HCT116 (cell line): ENCODE data around the gene FAM13C. TPM values are rescaled to one million over a fixed set of nuclear protein-coding genes. Genes with fewer than 3 reads are reported as not detected.

Experiments used
- ATAC-seq: fragments of 200-7000 bp; cut with Tn5 transposase; 2 replicates; pipeline ENCODE4 v1.9.1; 2020; ENCODE audit warnings: mild to moderate bottlenecking, moderate library complexity
- BruUV-seq: library from RNA; stranded (reverse); fragments of 400-500 nt; replicated peaks from 2 replicates; lab custom pipeline; 2021; lab: Mats Ljungman, UMichigan
- CTCF ChIA-PET: fragments of 300-600 bp; sonication (Branson Sonifier 250); formaldehyde crosslinking; loops from one replicate; lab custom pipeline; 2021; ENCODE audit warnings: antibody characterized with exemption; lab: Charles Lee
- POLR2A ChIA-PET: fragments of 300-600, 350-600 bp; sonication (Branson Sonifier 250); formaldehyde crosslinking; loops from one replicate; lab custom pipeline; 2021; ENCODE audit warnings: antibody characterized with exemption; lab: Charles Lee
- RAD21 ChIA-PET, 2 experiments: fragments of 300-600 bp; sonication (Branson Sonifier 250); formaldehyde crosslinking; loops; one replicate each; lab custom pipeline; 2023; ENCODE audit warnings: low total read pairs in 2 of 2; ENCODE audit not compliant: uncharacterized antibody in 2 of 2, unreplicated experiment in 2 of 2, low non-redundant PET in 1 of 2; lab: Charles Lee
- DNase-seq: peaks from one replicate; pipeline ENCODE4 v3.0.0-alpha.2; 2010; ENCODE audit warnings: low read depth, low spot score
- H2AFZ ChIP-seq: fragments of 200-600 bp; shearing (Covaris generic), sonication (generic); 2 replicates; pipeline ENCODE4 v1.6.1; 2017; ENCODE audit warnings: low read depth, mixed run types, mixed read lengths, antibody characterized with exemption, low read length; ENCODE audit not compliant: poor library complexity, severe bottlenecking
- H3K27ac ChIP-seq: 2 replicates; pipeline ENCODE4 v1.5.1; 2012; ENCODE audit warnings: low read depth, low read length
- H3K27me3 ChIP-seq: fragments of 200-600 bp; sonication (generic); 2 replicates; pipeline ENCODE4 v1.6.1; 2016; ENCODE audit warnings: mixed run types, low read length, mixed read lengths; ENCODE audit not compliant: insufficient read depth
- H3K36me3 ChIP-seq, 2 experiments: fragments of 200-500 bp in 1 of 2; fragments of 200-600 bp in 1 of 2; sonication (Bioruptor generic) in 1 of 2; sonication (generic) in 1 of 2; 2 replicates each; pipeline versions ENCODE4 v1.5.1 to v1.6.1; 2014 to 2016; ENCODE audit warnings: low read length in 2 of 2, inconsistent platforms in 1 of 2, mixed read lengths in 1 of 2, mixed run types in 1 of 2; ENCODE audit not compliant: insufficient read depth in 2 of 2, control insufficient read depth in 1 of 2
- H3K4me1 ChIP-seq, 2 experiments: fragments of 200-600 bp in 1 of 2; sonication (generic) in 1 of 2; 2 replicates each; pipeline versions ENCODE4 v1.5.1 to v1.6.1; 2012 to 2017; ENCODE audit warnings: low read length in 2 of 2, inconsistent platforms in 1 of 2, mild to moderate bottlenecking in 1 of 2, mixed read lengths in 1 of 2, mixed run types in 1 of 2, moderate library complexity in 1 of 2; ENCODE audit not compliant: insufficient read depth in 2 of 2, control insufficient read depth in 1 of 2
- H3K4me2 ChIP-seq: fragments of 200-600 bp; sonication (generic); 2 replicates; pipeline ENCODE4 v1.6.1; 2017; ENCODE audit warnings: mixed run types, low read length, mixed read lengths
- H3K4me3 ChIP-seq, 2 experiments: fragments of 200-600 bp in 1 of 2; sonication (generic) in 1 of 2; replicated peaks in 1 of 2; 2 replicates each; pipeline ENCODE4 v1.5.1; 2011 to 2016; ENCODE audit warnings: low read length in 2 of 2, control low read depth in 1 of 2, low read depth in 1 of 2, mild to moderate bottlenecking in 1 of 2, mixed read lengths in 1 of 2, mixed run types in 1 of 2
- H3K79me2 ChIP-seq: fragments of 200-600 bp; sonication (generic); 2 replicates; pipeline ENCODE4 v1.6.1; 2017; ENCODE audit warnings: mild to moderate bottlenecking, mixed run types, low read length, moderate library complexity, mixed read lengths; ENCODE audit not compliant: insufficient read depth
- H3K9ac ChIP-seq: fragments of 200-600 bp; sonication (generic); 2 replicates; pipeline ENCODE4 v1.6.1; 2016; ENCODE audit warnings: low read length, mixed read lengths
- H3K9me2 ChIP-seq: fragments of 200-600 bp; sonication (generic), shearing (Covaris generic); 2 replicates; pipeline ENCODE4 v1.6.1; 2017; ENCODE audit warnings: mixed run types, mild to moderate bottlenecking, moderate library complexity; ENCODE audit not compliant: insufficient read depth
- H3K9me3 ChIP-seq, 2 experiments: fragments of 200-500 bp in 1 of 2; fragments of 200-600 bp in 1 of 2; sonication (Bioruptor generic) in 1 of 2; sonication (generic) in 1 of 2; 2 replicates each; pipeline ENCODE4 v1.6.1; 2014 to 2017; ENCODE audit warnings: low read length in 2 of 2, mixed read lengths in 2 of 2, inconsistent platforms in 1 of 2, low read depth in 1 of 2, mild to moderate bottlenecking in 1 of 2, mixed run types in 1 of 2, moderate library complexity in 1 of 2; ENCODE audit not compliant: control insufficient read depth in 1 of 2, insufficient read depth in 1 of 2
- H4K20me1 ChIP-seq: fragments of 200-600 bp; sonication (generic), shearing (Covaris generic); 2 replicates; pipeline ENCODE4 v1.6.1; 2017; ENCODE audit warnings: mixed run types, mild to moderate bottlenecking, moderate library complexity; ENCODE audit not compliant: insufficient read depth
- CBX3 ChIP-seq: IDR thresholded peaks from 2 replicates; pipeline ENCODE4 v1.6.1; 2012; ENCODE audit warnings: low read depth
- CEBPB ChIP-seq: IDR thresholded peaks from 2 replicates; pipeline ENCODE4 v1.6.1; 2012; ENCODE audit warnings: low read depth
- EGR1 ChIP-seq: IDR thresholded peaks from 2 replicates; pipeline ENCODE4 v1.6.1; 2012; ENCODE audit warnings: low read depth
- ELF1 ChIP-seq: IDR thresholded peaks from 2 replicates; pipeline ENCODE4 v1.6.1; 2012; ENCODE audit warnings: low read depth, borderline replicate concordance
- EZH2phosphoT487 ChIP-seq: fragments of 200-600 bp; IDR thresholded peaks from 2 replicates; pipeline ENCODE4 v1.6.1; 2018; ENCODE audit warnings: antibody characterized with exemption, borderline replicate concordance
- FOSL1 ChIP-seq: IDR thresholded peaks from 2 replicates; pipeline ENCODE4 v1.6.1; 2012; ENCODE audit warnings: low read depth
- MAX ChIP-seq: IDR thresholded peaks from 2 replicates; pipeline ENCODE4 v1.6.1; 2012
- POLR2A ChIP-seq: IDR thresholded peaks from 2 replicates; pipeline ENCODE4 v1.7.0; 2011; ENCODE audit warnings: borderline replicate concordance; ENCODE audit not compliant: insufficient read depth, insufficient read length; ENCODE audit errors: extremely low read depth
- POLR2AphosphoS5 ChIP-seq: IDR thresholded peaks from 2 replicates; pipeline ENCODE4 v1.6.1; 2011; ENCODE audit warnings: mild to moderate bottlenecking, low read depth, low read length, moderate library complexity
- RAD21 ChIP-seq: IDR thresholded peaks from 2 replicates; pipeline ENCODE4 v1.6.1; 2012; ENCODE audit warnings: low read depth, mild to moderate bottlenecking
- SRF ChIP-seq: IDR thresholded peaks from 2 replicates; pipeline ENCODE4 v1.6.1; 2012; ENCODE audit warnings: low read depth
- TCF7L2 ChIP-seq: IDR thresholded peaks from 2 replicates; pipeline ENCODE4 v1.7.0; 2011; ENCODE audit warnings: borderline replicate concordance, inconsistent platforms; ENCODE audit not compliant: insufficient read depth, insufficient read length; ENCODE audit errors: extremely low read depth
- ZNF274 ChIP-seq: fragments of 200-500 bp; sonication (Bioruptor generic); IDR thresholded peaks from 2 replicates; pipeline ENCODE4 v1.6.1; 2014; ENCODE audit warnings: mild to moderate bottlenecking, low read depth, low read length, inconsistent platforms
- intact Hi-C: fragments of 100-400 bp; cut with micrococcal nuclease; formaldehyde crosslinking; loops from 2 replicates; pipeline ENCODE4 v1.10.0; 2022
- total RNA-seq: library from RNA; stranded (reverse); gene quantifications from one replicate; pipeline ENCODE4 v1.2.1, GENCODE V29; 2021; ENCODE audit not compliant: unreplicated experiment
- TF ChIP-seq, protein P1 (sequence below): IDR thresholded peaks from 2 replicates; pipeline ENCODE4 v1.6.1; 2012; ENCODE audit warnings: low read depth
- TF ChIP-seq, protein P2 (sequence below): IDR thresholded peaks from 2 replicates; pipeline ENCODE4 v1.6.1; 2011; ENCODE audit warnings: mild to moderate bottlenecking, low read length, moderate library complexity; ENCODE audit not compliant: insufficient replicate concordance; ENCODE audit errors: extremely low read depth

The FAM13C gene
- total RNA-seq, 1 experiment from 2014 or later = 0.42 TPM

DNA sequence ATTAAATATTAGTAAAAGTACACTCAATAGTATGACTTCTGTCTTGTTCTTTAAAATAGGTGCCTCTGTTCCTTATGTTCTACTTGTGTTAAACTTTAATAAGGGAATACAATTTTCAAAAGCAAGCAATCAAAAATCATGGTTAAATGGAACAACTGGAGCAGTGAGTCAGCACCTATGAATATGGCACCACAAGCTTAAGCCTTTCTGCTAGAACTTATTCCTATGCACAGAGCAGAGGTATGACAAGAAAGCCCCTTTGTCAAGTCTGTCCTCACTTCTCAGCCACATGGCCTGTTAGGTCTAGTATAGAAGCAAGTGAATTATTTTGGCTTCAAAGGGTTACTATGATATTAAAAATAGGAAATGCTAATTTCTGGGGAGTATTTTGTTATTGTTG is 29.8 kb downstream of the FAM13C start:
- H3K9me3 ChIP-seq = no peaks in the 10 kb centered on the region
- no peak overlapping the region for H2AFZ ChIP-seq
- ATAC-seq (no peak), DNase-seq (no peak)
- intact Hi-C loops = no loop called here
- H3K9me2 ChIP-seq = no peaks in the 10 kb centered on the region
- no peaks in the 10 kb centered on the region for H3K27me3 ChIP-seq
- ChIA-PET RAD21 (no interaction called here), POLR2A (no interaction called here), CTCF (no interaction called here)
- no peak overlapping the region for H3K27ac ChIP-seq
- no peak overlapping the region for H3K4me3 ChIP-seq
- H4K20me1 ChIP-seq = no peaks in the 10 kb centered on the region
- H3K4me1 ChIP-seq = 0 out of 4 replicates have a peak, but pooled peaks cover 0 to 2% of the 10 kb centered on the region in 2 experiments
- BruUV-seq = no TSS peak
- no peak overlapping the region for H3K9ac ChIP-seq
- no peaks in the 10 kb centered on the region for H3K79me2 ChIP-seq
- H3K36me3 ChIP-seq = no peaks in the 10 kb centered on the region
- TF ChIP-seq EGR1 = no peak
- no peak overlapping the region for H3K4me2 ChIP-seq

DNA sequence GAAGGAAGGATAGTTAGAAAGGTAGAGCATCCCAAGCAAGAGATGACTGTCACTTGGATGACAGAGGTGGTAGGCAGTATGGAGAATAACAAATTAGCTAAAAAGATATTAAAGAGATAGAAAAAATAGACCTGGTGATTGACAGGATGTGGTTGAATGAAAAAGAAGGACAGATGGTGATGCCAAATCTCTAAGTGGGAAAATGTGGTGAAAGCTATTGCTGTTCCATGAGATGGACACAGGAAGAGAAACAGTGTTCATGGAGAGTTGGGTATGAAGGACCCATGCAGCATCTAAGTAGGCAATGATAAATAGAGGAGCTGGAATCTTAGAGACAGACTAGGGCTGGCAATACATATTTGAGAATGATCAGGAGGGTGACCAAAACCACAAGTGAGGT is 30.7 kb downstream of the FAM13C start:
- Histone ChIP-seq H3K79me2 (no peaks in the 10 kb centered on the region), H4K20me1 (no peaks in the 10 kb centered on the region), H3K27ac (no peak overlapping the region), H3K36me3 (no peaks in the 10 kb centered on the region), H3K9ac (no peak overlapping the region), H3K4me1 (no peaks in the 10 kb centered on the region), H2AFZ (no peak overlapping the region), H3K9me3 (no peaks in the 10 kb centered on the region), H3K9me2 (no peaks in the 10 kb centered on the region), H3K4me3 (no peak overlapping the region), H3K27me3 (0 out of 2 replicates have a peak, but pooled peaks cover 3% of the 10 kb centered on the region), H3K4me2 (no peak overlapping the region)
- POLR2A ChIA-PET = no interaction called here
- intact Hi-C loops = no loop called here
- BruUV-seq = no TSS peak
- RAD21 ChIA-PET = no interaction called here
- CTCF ChIA-PET = no interaction called here
- DNase-seq (no peak), ATAC-seq (no peak)
- TF ChIP-seq TCF7L2 = no peak
- TF ChIP-seq, protein P1, sequence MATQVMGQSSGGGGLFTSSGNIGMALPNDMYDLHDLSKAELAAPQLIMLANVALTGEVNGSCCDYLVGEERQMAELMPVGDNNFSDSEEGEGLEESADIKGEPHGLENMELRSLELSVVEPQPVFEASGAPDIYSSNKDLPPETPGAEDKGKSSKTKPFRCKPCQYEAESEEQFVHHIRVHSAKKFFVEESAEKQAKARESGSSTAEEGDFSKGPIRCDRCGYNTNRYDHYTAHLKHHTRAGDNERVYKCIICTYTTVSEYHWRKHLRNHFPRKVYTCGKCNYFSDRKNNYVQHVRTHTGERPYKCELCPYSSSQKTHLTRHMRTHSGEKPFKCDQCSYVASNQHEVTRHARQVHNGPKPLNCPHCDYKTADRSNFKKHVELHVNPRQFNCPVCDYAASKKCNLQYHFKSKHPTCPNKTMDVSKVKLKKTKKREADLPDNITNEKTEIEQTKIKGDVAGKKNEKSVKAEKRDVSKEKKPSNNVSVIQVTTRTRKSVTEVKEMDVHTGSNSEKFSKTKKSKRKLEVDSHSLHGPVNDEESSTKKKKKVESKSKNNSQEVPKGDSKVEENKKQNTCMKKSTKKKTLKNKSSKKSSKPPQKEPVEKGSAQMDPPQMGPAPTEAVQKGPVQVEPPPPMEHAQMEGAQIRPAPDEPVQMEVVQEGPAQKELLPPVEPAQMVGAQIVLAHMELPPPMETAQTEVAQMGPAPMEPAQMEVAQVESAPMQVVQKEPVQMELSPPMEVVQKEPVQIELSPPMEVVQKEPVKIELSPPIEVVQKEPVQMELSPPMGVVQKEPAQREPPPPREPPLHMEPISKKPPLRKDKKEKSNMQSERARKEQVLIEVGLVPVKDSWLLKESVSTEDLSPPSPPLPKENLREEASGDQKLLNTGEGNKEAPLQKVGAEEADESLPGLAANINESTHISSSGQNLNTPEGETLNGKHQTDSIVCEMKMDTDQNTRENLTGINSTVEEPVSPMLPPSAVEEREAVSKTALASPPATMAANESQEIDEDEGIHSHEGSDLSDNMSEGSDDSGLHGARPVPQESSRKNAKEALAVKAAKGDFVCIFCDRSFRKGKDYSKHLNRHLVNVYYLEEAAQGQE = no peak
- TF ChIP-seq CBX3 = no peak
- TF ChIP-seq POLR2AphosphoS5 = no peak
- no peak for TF ChIP-seq ELF1
- no peak for TF ChIP-seq EZH2phosphoT487
- TF ChIP-seq CEBPB = no peak
- no peak for TF ChIP-seq FOSL1
- TF ChIP-seq MAX = no peak
- TF ChIP-seq, protein P2, sequence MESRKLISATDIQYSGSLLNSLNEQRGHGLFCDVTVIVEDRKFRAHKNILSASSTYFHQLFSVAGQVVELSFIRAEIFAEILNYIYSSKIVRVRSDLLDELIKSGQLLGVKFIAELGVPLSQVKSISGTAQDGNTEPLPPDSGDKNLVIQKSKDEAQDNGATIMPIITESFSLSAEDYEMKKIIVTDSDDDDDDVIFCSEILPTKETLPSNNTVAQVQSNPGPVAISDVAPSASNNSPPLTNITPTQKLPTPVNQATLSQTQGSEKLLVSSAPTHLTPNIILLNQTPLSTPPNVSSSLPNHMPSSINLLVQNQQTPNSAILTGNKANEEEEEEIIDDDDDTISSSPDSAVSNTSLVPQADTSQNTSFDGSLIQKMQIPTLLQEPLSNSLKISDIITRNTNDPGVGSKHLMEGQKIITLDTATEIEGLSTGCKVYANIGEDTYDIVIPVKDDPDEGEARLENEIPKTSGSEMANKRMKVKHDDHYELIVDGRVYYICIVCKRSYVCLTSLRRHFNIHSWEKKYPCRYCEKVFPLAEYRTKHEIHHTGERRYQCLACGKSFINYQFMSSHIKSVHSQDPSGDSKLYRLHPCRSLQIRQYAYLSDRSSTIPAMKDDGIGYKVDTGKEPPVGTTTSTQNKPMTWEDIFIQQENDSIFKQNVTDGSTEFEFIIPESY = no peak
- no peak for TF ChIP-seq ZNF274
- TF ChIP-seq SRF = no peak
- no peak for TF ChIP-seq POLR2A
- no peak for TF ChIP-seq RAD21
